ENCODE measurements around the gene IFFO2. TPM values are rescaled to one million over a fixed set of nuclear protein-coding genes. Genes with fewer than 3 reads are reported as not detected.

Gene IFFO2
- polyA plus RNA-seq, 1 of the 3 experiments (the other 2 are of a cell fraction): 10.5 TPM

DNA sequence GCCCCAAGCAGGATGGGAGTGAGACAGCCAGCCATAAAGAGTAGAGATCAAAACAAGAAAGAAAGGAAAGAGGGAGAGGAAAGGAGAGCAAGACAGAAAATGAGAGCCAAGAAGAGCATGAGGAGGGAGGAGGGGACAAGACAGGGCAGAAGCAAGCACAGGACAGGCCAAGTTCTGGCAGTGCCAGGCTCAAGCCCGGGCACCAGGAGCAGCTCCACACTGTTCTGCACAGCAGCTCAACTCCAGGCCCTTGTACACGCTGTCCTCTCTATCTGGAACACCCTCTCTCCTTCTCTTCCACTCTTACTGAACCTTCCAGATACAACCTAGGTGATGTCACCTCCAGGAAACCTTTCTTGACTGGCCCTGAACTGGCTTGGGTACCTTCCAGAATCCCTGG, 11.7 kb downstream of the IFFO2 start:
- Histone ChIP-seq H3F3A (replicated peaks; ENCODE audit: insufficient read depth) (peaks cover 6% of the 10 kb centered on the region), H3K9me2 (no peaks in the 10 kb centered on the region), H3K9me3 (no peaks in the 10 kb centered on the region), H3K36me3 (replicated peaks in 1 of 2; ENCODE audit: control insufficient read depth in 1 of 2, insufficient read depth in 2 of 2, low read length in 1 of 2) (no peaks in the 10 kb centered on the region), H3K27me3 (ENCODE audit: insufficient read depth) (no peaks in the 10 kb centered on the region), H3K4me3 (ENCODE audit: low read depth in 2 of 2, low read length in 1 of 2) (no peak overlapping the region), H3K27ac (ENCODE audit: low read depth in 2 of 2, low read length in 1 of 2) (no peak overlapping the region), H3K4me1 (ENCODE audit: control insufficient read depth in 1 of 2, insufficient read depth in 2 of 2, low read depth in 1 of 2, low read length in 1 of 2) (peaks cover 11 to 71% of the 10 kb centered on the region in 2 experiments; a peak in 3 of 4 replicates), H2AFZ (ENCODE audit: low read depth) (no peak overlapping the region), H3K79me2 (ENCODE audit: insufficient read depth) (peaks cover 93% of the 10 kb centered on the region), H3K9ac (no peak overlapping the region), H3K4me2 (no peak overlapping the region), H4K20me1 (ENCODE audit: insufficient read depth) (no peaks in the 10 kb centered on the region)
- CTCF ChIA-PET: interaction anchor here (0.7 to 1.5 kb wide), 2 partner anchors 32 to 348 kb away, joined by 3 read pairs; no protein-coding TSS in a partner anchor
- TF ChIP-seq RCOR1 (IDR thresholded peaks at IDR 0.05; ENCODE audit: low read length): no peak
- TF ChIP-seq YY1 (IDR thresholded peaks at IDR 0.05; ENCODE audit: low read depth): no peak
- no peak for TF ChIP-seq CTCF (IDR thresholded peaks at IDR 0.05)
- no peak for TF ChIP-seq MAX (IDR thresholded peaks at IDR 0.05; ENCODE audit: low read depth)
- no peak for TF ChIP-seq JUND (IDR thresholded peaks at IDR 0.05)
- TF ChIP-seq, protein P1, sequence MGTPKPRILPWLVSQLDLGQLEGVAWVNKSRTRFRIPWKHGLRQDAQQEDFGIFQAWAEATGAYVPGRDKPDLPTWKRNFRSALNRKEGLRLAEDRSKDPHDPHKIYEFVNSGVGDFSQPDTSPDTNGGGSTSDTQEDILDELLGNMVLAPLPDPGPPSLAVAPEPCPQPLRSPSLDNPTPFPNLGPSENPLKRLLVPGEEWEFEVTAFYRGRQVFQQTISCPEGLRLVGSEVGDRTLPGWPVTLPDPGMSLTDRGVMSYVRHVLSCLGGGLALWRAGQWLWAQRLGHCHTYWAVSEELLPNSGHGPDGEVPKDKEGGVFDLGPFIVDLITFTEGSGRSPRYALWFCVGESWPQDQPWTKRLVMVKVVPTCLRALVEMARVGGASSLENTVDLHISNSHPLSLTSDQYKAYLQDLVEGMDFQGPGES (IDR thresholded peaks at IDR 0.05; ENCODE audit: low read depth, low read length): no peak
- no peak for TF ChIP-seq FOXM1 (IDR thresholded peaks at IDR 0.05; ENCODE audit: low read depth)
- TF ChIP-seq NRF1 (IDR thresholded peaks at IDR 0.05; ENCODE audit: low read depth, low read length): no peak
- TF ChIP-seq, protein P2, sequence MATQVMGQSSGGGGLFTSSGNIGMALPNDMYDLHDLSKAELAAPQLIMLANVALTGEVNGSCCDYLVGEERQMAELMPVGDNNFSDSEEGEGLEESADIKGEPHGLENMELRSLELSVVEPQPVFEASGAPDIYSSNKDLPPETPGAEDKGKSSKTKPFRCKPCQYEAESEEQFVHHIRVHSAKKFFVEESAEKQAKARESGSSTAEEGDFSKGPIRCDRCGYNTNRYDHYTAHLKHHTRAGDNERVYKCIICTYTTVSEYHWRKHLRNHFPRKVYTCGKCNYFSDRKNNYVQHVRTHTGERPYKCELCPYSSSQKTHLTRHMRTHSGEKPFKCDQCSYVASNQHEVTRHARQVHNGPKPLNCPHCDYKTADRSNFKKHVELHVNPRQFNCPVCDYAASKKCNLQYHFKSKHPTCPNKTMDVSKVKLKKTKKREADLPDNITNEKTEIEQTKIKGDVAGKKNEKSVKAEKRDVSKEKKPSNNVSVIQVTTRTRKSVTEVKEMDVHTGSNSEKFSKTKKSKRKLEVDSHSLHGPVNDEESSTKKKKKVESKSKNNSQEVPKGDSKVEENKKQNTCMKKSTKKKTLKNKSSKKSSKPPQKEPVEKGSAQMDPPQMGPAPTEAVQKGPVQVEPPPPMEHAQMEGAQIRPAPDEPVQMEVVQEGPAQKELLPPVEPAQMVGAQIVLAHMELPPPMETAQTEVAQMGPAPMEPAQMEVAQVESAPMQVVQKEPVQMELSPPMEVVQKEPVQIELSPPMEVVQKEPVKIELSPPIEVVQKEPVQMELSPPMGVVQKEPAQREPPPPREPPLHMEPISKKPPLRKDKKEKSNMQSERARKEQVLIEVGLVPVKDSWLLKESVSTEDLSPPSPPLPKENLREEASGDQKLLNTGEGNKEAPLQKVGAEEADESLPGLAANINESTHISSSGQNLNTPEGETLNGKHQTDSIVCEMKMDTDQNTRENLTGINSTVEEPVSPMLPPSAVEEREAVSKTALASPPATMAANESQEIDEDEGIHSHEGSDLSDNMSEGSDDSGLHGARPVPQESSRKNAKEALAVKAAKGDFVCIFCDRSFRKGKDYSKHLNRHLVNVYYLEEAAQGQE (IDR thresholded peaks at IDR 0.05; ENCODE audit: low read depth, low read length): no peak
- no peak for TF ChIP-seq RAD21 (IDR thresholded peaks at IDR 0.05; ENCODE audit: low read length)
- TF ChIP-seq EP300 (IDR thresholded peaks at IDR 0.05; ENCODE audit: borderline replicate concordance in 1 of 2, low read depth in 1 of 2, low read length in 1 of 2): no peak
- TF ChIP-seq MEF2A (IDR thresholded peaks at IDR 0.05; ENCODE audit: borderline replicate concordance, low read depth): no peak
- no peak for TF ChIP-seq USF1 (IDR thresholded peaks at IDR 0.05; ENCODE audit: borderline replicate concordance, low read depth)
- TF ChIP-seq EZH2phosphoT487 (IDR thresholded peaks at IDR 0.05; ENCODE audit: borderline replicate concordance, low read depth): no peak
- TF ChIP-seq RXRA (IDR thresholded peaks at IDR 0.05; ENCODE audit: borderline replicate concordance, low read depth): no peak
- DNase-seq: no peak
- 81% methylated on average over 2 of the region's 2 CpGs for WGBS (ENCODE audit: low lambda C conversion rate)
- POLR2A ChIA-PET: no interaction called here

Data from SK-N-SH (cell line).